SK-N-SH (cell line): Measurements from ENCODE around the gene NUDCD3. TPM values are rescaled to one million over a fixed set of nuclear protein-coding genes. Genes with fewer than 3 reads are reported as not detected.

ENCODE experiments used
- CTCF ChIA-PET: fragments of 300-600, 350-600 bp; formaldehyde crosslinking; extraction: SDS; loops from one replicate; lab custom pipeline; 2021; lab: Yijun Ruan, JAX
- POLR2A ChIA-PET: fragments of 350-600 bp; sonication (Branson Sonifier 250); formaldehyde crosslinking; extraction: SDS; loops from one replicate; lab custom pipeline; 2020; ENCODE audit warnings: antibody characterized with exemption, inconsistent platforms; lab: Yijun Ruan, JAX
- DNase-seq: peaks from one replicate; pipeline ENCODE4 v3.0.0; 2012
- H2AFZ ChIP-seq: fragments of 200-600 bp; sonication (generic); 2 replicates; pipeline ENCODE4 v1.8.1; 2016; ENCODE audit warnings: antibody characterized with exemption, mild to moderate bottlenecking, low read depth
- H3F3A ChIP-seq: fragments of 200-600 bp; sonication (generic); replicated peaks from 2 replicates; pipeline ENCODE3; 2016; ENCODE audit warnings: antibody characterized with exemption, mild to moderate bottlenecking; ENCODE audit not compliant: insufficient read depth
- H3K27ac ChIP-seq, 2 experiments: fragments of 200-500 bp in 1 of 2; fragments of 200-600 bp in 1 of 2; sonication (Bioruptor generic) in 1 of 2; sonication (generic), shearing (Covaris generic) in 1 of 2; 2 replicates each; pipeline versions ENCODE4 v1.5.1 to v1.6.1; 2014 to 2016; ENCODE audit warnings: low read depth in 2 of 2, inconsistent platforms in 1 of 2, low read length in 1 of 2, mild to moderate bottlenecking in 1 of 2, mixed read lengths in 1 of 2
- H3K27me3 ChIP-seq: fragments of 200-600 bp; sonication (generic), shearing (Covaris generic); 2 replicates; pipeline ENCODE4 v1.6.1; 2016; ENCODE audit warnings: mixed run types; ENCODE audit not compliant: insufficient read depth
- H3K36me3 ChIP-seq, 2 experiments: fragments of 200-500 bp in 1 of 2; fragments of 200-600 bp in 1 of 2; sonication (Bioruptor generic) in 1 of 2; sonication (generic) in 1 of 2; replicated peaks in 1 of 2; 2 replicates each; pipeline versions ENCODE3 to v1.5.1; 2014 to 2016; ENCODE audit warnings: low read length in 1 of 2, mild to moderate bottlenecking in 1 of 2; ENCODE audit not compliant: insufficient read depth in 2 of 2, control insufficient read depth in 1 of 2
- H3K4me1 ChIP-seq, 2 experiments: fragments of 200-500 bp in 1 of 2; fragments of 200-600 bp in 1 of 2; sonication (Bioruptor generic) in 1 of 2; sonication (generic), shearing (Covaris generic) in 1 of 2; 2 replicates each; pipeline versions ENCODE4 v1.5.1 to v1.6.1; 2014 to 2016; ENCODE audit warnings: low read depth in 1 of 2, low read length in 1 of 2, mixed run types in 1 of 2; ENCODE audit not compliant: insufficient read depth in 2 of 2, control insufficient read depth in 1 of 2
- H3K4me2 ChIP-seq: fragments of 200-600 bp; sonication (generic), shearing (Covaris generic); 2 replicates; pipeline ENCODE4 v1.6.1; 2017; ENCODE audit warnings: mixed run types
- H3K4me3 ChIP-seq, 2 experiments: fragments of 200-500 bp in 1 of 2; fragments of 200-600 bp in 1 of 2; sonication (Bioruptor generic) in 1 of 2; sonication (generic), shearing (Covaris generic) in 1 of 2; 2 replicates each; pipeline versions ENCODE4 v1.5.1 to v1.8.1; 2014 to 2016; ENCODE audit warnings: low read depth in 2 of 2, inconsistent platforms in 1 of 2, low read length in 1 of 2, mild to moderate bottlenecking in 1 of 2, mixed read lengths in 1 of 2, moderate library complexity in 1 of 2
- H3K79me2 ChIP-seq: fragments of 200-600 bp; sonication (generic); 2 replicates; pipeline ENCODE4 v1.8.1; 2017; ENCODE audit warnings: mild to moderate bottlenecking; ENCODE audit not compliant: insufficient read depth
- H3K9ac ChIP-seq: fragments of 200-600 bp; sonication (generic); 2 replicates; pipeline ENCODE4 v1.6.1; 2017; ENCODE audit warnings: mixed run types
- H3K9me2 ChIP-seq: fragments of 200-600 bp; sonication (generic); 2 replicates; pipeline ENCODE4 v1.6.1; 2017; ENCODE audit warnings: mixed run types
- H3K9me3 ChIP-seq: fragments of 200-600 bp; sonication (generic); 2 replicates; pipeline ENCODE4 v1.6.1; 2017; ENCODE audit warnings: mixed run types, mild to moderate bottlenecking, moderate library complexity
- H4K20me1 ChIP-seq: fragments of 200-600 bp; sonication (generic); 2 replicates; pipeline ENCODE4 v1.6.1; 2017; ENCODE audit warnings: mild to moderate bottlenecking, mixed run types; ENCODE audit not compliant: insufficient read depth
- ELF1 ChIP-seq: IDR thresholded peaks from 2 replicates; pipeline ENCODE4 v1.4.0; 2012
- EZH2phosphoT487 ChIP-seq: fragments of 200-600 bp; sonication (generic); IDR thresholded peaks from 2 replicates; pipeline ENCODE4 v1.6.1; 2017; ENCODE audit warnings: low read depth, mixed run types, mild to moderate bottlenecking, antibody characterized with exemption, moderate library complexity, borderline replicate concordance
- GATA2 ChIP-seq: sonication (generic); formaldehyde crosslinking; IDR thresholded peaks from 2 replicates; pipeline ENCODE4 v1.5.0; 2020; ENCODE audit warnings: mild to moderate bottlenecking, missing genetic modification reagents
- JUND ChIP-seq: IDR thresholded peaks from 2 replicates; pipeline ENCODE4 v1.4.0; 2012
- NRF1 ChIP-seq: IDR thresholded peaks from 2 replicates; pipeline ENCODE4 v1.6.1; 2012; ENCODE audit warnings: low read depth, mild to moderate bottlenecking, low read length
- RAD21 ChIP-seq: IDR thresholded peaks from 2 replicates; pipeline ENCODE4 v1.6.1; 2012; ENCODE audit warnings: mild to moderate bottlenecking, low read length
- RCOR1 ChIP-seq: fragments of 150-350 bp; IDR thresholded peaks from 2 replicates; pipeline ENCODE4 v1.6.1; 2017; ENCODE audit warnings: antibody characterized with exemption, low read length
- RFX5 ChIP-seq: IDR thresholded peaks from 2 replicates; pipeline ENCODE4 v1.6.1; 2012; ENCODE audit warnings: mild to moderate bottlenecking, improper control_type of control experiment, low read length
- SIN3A ChIP-seq: IDR thresholded peaks from 2 replicates; pipeline ENCODE4 v1.6.1; 2012; ENCODE audit warnings: low read depth, mild to moderate bottlenecking, low read length, moderate library complexity, borderline replicate concordance
- YY1 ChIP-seq: IDR thresholded peaks from 2 replicates; pipeline ENCODE4 v1.4.0; 2012; ENCODE audit warnings: low read depth, mild to moderate bottlenecking
- WGBS: methylation state at CpG from one replicate; pipeline ENCODE4 v1.1.6; 2017; ENCODE audit warnings: low lambda C conversion rate; 5-methylcytosine and 5-hydroxymethylcytosine counted together
- polyA plus RNA-seq, 3 experiments: library from polyadenylated mRNA; depleted of rRNA; stranded (reverse); fragments of >200 nt; gene quantifications; 2 replicates each; pipeline ENCODE4 v1.2.3, GENCODE V29; 2012
- TF ChIP-seq, protein P1 (sequence below): fragments of 150-350 bp; IDR thresholded peaks from 2 replicates; pipeline ENCODE4 v1.6.1; 2017; ENCODE audit warnings: antibody characterized with exemption, low read length, low read depth, borderline replicate concordance
- TF ChIP-seq, protein P2 (sequence below): IDR thresholded peaks from 2 replicates; pipeline ENCODE4 v1.4.0; 2012; ENCODE audit warnings: low read depth
- TF ChIP-seq, protein P3 (sequence below): IDR thresholded peaks from 2 replicates; pipeline ENCODE4; 2012
- TF ChIP-seq, protein P4 (sequence below): IDR thresholded peaks from 2 replicates; pipeline ENCODE4 v1.4.0; 2012; ENCODE audit warnings: low read depth, borderline replicate concordance

Gene NUDCD3
- polyA plus RNA-seq, 1 of the 3 experiments (the other 2 are of a cell fraction), result 66.0 TPM

DNA sequence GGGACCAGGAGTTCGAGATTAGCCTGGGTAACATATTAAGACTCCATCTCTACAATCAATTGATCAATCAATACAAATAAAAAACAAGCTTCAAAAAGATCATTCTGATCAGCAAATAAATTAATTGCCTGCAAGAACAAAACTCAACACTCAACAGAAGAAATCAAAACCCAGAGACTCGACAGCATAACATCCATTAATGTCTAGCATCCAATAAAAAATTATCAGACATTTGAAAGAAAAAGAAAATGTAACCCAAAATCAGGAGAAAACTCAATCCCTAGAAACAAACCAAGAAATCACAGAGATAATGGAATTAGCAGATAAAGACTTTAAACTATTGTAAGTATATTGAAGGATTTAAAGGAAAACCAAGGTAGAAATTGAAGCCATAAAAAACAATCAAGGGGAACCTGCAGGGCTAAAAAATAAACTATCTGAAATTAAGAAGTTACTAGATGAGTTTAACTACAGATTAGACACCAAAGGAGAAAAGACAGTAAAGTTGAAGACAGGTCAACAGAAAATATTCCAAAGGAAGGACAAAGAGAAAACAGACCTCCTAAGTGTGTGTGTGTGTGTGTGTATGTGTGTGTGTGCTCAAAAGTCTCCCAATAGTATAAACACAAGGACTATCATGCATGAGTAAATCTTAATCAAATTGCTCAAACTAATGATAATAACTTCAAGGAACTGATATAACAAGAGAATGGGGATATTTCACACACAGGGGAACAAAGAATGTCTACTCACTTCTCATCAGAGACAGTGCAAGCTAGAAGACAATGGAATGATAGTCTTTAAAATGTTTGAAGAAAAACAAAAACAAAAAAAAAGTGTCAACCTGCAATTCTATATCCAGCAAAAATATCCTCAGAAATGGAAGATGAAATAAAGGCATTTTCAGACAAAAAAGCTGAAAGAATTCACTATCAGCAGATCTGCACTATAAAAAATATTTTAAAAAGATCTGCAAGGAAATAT is 7.7 kb downstream of the NUDCD3 start:
- ChIA-PET POLR2A (interaction anchor here (0.6 kb wide), 1 partner anchor 242 kb away, joined by 3 read pairs; no protein-coding TSS in a partner anchor), CTCF (interaction anchor here (2.9 kb wide), 1 partner anchor 20 kb away, joined by 6 read pairs; no protein-coding TSS in a partner anchor)
- no peaks in the 10 kb centered on the region; the same call in 1 of the 2 replicates for H4K20me1 ChIP-seq
- WGBS, result 98% methylated on average over 2 of the region's 2 CpGs
- no peak overlapping the region for H3K27ac ChIP-seq
- H3K4me3 ChIP-seq, result no peak overlapping the region
- H3K9me3 ChIP-seq, result peaks cover 15% of the 10 kb centered on the region
- DNase-seq, result no peak
- H3K27me3 ChIP-seq, result no peaks in the 10 kb centered on the region
- peaks cover 11% of the 10 kb centered on the region for H3F3A ChIP-seq
- no peaks in the 10 kb centered on the region for H3K9me2 ChIP-seq
- H3K4me1 ChIP-seq, result peaks cover 0 to 5% of the 10 kb centered on the region in 2 experiments; a peak in 1 of 4 replicates
- peaks cover 76 to 82% of the 10 kb centered on the region in 2 experiments for H3K36me3 ChIP-seq
- no peak overlapping the region for H3K9ac ChIP-seq
- no peak overlapping the region for H3K4me2 ChIP-seq
- no peak overlapping the region for H2AFZ ChIP-seq
- TF ChIP-seq, protein P1, sequence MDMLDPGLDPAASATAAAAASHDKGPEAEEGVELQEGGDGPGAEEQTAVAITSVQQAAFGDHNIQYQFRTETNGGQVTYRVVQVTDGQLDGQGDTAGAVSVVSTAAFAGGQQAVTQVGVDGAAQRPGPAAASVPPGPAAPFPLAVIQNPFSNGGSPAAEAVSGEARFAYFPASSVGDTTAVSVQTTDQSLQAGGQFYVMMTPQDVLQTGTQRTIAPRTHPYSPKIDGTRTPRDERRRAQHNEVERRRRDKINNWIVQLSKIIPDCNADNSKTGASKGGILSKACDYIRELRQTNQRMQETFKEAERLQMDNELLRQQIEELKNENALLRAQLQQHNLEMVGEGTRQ, result no peak
- TF ChIP-seq, protein P2, sequence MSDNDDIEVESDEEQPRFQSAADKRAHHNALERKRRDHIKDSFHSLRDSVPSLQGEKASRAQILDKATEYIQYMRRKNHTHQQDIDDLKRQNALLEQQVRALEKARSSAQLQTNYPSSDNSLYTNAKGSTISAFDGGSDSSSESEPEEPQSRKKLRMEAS, result no peak
- TF ChIP-seq RAD21 (no peak), JUND (no peak), EZH2phosphoT487 (no peak), GATA2 (CRISPR knock-in tag) (no peak), RFX5 (no peak), NRF1 (no peak), YY1 (no peak), RCOR1 (no peak), ELF1 (no peak), SIN3A (no peak)
- TF ChIP-seq, protein P3, sequence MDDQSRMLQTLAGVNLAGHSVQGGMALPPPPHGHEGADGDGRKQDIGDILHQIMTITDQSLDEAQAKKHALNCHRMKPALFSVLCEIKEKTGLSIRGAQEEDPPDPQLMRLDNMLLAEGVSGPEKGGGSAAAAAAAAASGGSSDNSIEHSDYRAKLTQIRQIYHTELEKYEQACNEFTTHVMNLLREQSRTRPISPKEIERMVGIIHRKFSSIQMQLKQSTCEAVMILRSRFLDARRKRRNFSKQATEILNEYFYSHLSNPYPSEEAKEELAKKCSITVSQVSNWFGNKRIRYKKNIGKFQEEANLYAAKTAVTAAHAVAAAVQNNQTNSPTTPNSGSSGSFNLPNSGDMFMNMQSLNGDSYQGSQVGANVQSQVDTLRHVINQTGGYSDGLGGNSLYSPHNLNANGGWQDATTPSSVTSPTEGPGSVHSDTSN, result no peak
- TF ChIP-seq, protein P4, sequence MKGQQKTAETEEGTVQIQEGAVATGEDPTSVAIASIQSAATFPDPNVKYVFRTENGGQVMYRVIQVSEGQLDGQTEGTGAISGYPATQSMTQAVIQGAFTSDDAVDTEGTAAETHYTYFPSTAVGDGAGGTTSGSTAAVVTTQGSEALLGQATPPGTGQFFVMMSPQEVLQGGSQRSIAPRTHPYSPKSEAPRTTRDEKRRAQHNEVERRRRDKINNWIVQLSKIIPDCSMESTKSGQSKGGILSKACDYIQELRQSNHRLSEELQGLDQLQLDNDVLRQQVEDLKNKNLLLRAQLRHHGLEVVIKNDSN, result no peak
- TF ChIP-seq, all 33 proteins: peak for 0
- H3K79me2 ChIP-seq, result peaks cover 98% of the 10 kb centered on the region
